Middle frontal gyrus (tissue), 1 donor: ENCODE data around the gene STARD10.

ENCODE experiments used
- DNase-seq: peaks from one replicate; pipeline ENCODE4 v3.0.0-alpha.2; 2015; ENCODE audit warnings: low spot score; ENCODE audit errors: extremely low spot score

Gene STARD10

GRCh38 chr11:72781313-72782080, 12.3 kb downstream of the STARD10 start:
- DNase-seq, result no peak

DNA sequence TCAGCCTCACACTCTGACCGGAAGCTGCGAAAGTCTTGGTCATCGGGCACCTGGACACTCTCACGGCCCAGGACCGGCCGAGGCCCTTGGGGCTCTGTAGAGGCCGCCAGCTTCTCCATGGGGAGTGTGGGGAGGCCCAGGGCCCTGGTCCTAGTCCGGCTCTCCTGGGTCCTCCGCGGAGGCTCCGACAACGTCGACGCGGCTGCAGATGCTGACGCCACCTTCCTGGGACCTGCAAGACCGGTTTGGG, 12.9 kb downstream of the STARD10 start:
- no peak for DNase-seq

- no peak for DNase-seq
These were observed 13.4 kb downstream of the STARD10 start for GRCh38 chr11:72780296-72781062.

- DNase-seq, result no peak
These were observed 14.2 kb downstream of the STARD10 start for GRCh38 chr11:72779495-72780128.

DNA sequence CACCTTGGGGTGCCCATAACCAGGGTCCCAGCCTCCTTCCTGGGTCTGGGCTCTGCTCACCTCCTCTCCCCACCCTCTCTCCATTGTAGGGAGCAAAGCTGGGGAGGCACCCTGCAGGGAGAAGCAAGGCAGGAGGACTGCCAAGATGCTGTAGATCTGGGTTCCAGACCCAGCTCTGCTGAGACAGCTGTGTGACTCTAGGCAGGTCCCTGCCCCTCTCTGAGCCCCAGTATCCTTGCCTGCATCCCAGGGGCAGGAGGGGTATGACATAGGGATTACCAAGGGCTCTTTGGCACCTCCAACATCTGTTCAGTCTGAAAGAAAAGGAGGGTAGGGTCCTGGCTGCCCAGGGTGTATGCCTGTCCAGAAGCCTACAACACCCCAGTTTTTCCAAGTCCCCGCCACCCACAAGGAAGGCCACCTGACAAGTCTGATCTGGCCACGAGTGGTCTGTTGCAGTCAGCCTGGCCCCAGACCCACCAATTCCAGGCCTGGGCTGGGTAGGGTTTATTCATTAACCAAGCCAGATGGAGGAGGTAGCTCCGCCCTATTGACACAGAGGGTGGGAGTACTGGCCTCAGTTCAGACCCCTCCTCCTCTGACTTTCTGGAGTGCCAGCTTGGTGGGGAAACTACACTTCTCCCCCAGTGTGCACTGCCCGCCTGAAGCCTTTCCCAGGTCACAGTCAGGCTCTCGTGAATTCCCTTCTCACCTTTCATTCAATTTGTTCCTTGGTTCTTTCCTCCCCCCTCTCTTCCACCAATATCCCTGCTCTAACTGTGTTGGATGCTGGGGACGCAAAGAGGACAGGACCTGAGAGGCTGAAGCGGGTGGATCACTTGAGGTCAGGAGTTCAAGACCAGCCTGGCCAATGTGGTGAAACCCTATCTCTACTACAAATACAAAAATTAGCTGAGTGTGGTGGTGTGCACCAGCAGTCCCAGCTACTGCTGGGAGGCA, 15.0 kb downstream of the STARD10 start:
- DNase-seq, result no peak

DNA sequence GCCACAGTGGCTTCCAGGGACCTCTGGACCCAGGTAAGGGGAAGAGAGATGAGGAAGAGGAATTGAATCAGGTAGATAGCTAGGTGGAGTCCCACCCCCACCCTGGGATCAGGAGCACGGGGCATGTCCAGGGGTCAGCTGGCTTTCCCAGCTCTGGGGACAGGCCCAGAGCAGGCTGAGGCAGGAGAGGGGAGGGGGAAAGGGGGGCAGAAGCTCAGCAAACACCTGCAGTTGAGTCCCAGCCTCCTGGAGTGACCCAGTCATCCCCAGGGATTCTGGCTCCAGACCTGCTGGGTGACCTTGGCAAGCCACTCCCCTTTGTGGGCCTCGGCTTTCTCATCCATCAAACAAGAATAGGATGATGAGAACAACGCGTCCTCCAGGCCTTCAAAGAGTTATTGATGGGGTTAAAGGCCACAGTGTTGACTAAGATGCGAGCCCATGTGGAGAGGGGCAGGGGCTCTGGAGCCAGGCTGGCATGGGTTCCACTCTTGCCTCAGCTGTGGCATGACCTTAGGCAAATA, 16.0 kb downstream of the STARD10 start:
- no peak for DNase-seq

- DNase-seq, result peak; percentile 54
These were observed 16.7 kb downstream of the STARD10 start for GRCh38 chr11:72776844-72777754.

GRCh38 chr11:72776117-72776843, 17.6 kb downstream of the STARD10 start:
- DNase-seq, result no peak

GRCh38 chr11:72775288-72776110, 18.3 kb downstream of the STARD10 start:
- no peak for DNase-seq

GRCh38 chr11:72774499-72774898, 19.3 kb downstream of the STARD10 start:
- no peak for DNase-seq

DNA sequence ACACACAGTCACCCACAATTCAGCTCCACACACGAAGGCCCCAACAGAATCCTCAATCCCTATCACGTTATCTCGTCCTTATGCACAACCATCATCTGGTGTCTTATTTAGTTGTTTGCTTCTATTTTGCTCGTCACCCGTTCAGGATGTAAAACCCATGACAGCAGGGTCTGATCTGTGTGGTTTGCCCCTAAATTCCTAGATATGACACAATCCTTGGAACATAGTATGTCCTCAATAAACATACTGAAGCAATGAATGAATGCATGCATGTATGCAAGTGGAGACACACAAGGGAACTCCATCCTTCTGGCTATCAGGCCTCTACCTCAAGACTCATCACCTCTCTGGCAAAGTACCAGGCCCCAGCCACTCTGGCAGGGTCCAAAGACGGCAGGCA, 20.2 kb downstream of the STARD10 start:
- DNase-seq, result no peak

DNA sequence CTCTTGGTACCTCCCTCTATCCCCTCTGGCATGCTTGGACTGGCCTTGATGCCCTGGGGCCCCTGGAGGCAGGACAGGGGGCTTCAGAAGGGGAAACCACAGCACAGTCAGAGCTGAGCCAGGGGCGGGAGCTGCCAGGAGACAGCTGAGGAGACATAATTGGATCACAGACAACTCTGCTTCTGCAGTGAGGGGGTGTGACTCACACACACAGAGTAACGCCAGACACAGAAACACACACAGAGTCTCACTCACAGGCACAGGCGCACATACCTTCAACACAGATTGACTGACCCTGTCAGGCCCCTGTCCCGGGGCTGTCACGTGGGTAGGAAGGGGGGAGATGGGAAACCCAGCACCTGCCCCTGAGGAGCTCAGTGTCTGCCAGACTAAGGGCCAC, 20.6 kb downstream of the STARD10 start:
- DNase-seq, result no peak

DNA sequence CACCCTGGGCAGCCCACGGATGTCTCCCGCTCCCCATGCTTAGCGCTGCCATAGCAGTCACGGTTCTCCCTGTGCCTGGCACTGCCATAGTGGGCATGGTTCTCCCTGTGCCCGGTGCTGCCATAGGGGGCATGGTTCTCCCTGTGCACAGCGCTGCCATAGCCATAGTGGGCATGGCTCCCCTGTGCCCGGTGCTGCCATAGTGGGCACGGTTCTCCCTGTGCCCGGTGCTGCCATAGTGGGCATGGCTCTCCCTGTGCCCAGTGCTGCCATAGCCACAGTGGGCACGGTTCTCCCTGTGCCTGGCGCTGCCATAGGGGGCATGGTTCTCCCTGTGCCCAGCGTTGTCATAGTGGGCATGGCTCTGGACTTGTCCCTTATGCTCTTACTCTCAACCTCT, 21.8 kb downstream of the STARD10 start:
- no peak for DNase-seq

GRCh38 chr11:72771507-72771906, 22.3 kb downstream of the STARD10 start:
- DNase-seq, result no peak

GRCh38 chr11:72770799-72771198, 23.0 kb downstream of the STARD10 start:
- DNase-seq, result no peak

GRCh38 chr11:72769680-72770079, 24.2 kb downstream of the STARD10 start:
- DNase-seq, result no peak

DNA sequence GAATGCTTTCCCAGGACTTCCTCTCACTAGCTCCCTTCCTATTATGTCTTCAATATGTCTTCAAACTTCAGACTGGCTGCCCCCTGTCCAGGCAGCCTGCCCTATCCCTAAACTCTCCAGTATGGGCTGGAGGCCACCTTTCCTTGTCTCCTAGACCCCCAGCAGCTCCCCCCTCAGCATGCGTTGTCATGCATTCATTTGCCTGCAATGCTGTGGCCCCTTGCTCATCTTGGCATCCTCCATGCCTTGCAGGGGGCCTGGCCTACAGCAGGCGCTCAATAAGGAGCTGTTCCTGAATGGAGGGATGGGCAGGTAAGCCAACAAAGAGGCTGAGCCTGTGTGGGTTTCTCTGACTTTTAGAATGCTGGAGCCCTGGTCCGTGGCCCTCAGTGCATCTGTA, 25.3 kb downstream of the STARD10 start:
- no peak for DNase-seq

DNA sequence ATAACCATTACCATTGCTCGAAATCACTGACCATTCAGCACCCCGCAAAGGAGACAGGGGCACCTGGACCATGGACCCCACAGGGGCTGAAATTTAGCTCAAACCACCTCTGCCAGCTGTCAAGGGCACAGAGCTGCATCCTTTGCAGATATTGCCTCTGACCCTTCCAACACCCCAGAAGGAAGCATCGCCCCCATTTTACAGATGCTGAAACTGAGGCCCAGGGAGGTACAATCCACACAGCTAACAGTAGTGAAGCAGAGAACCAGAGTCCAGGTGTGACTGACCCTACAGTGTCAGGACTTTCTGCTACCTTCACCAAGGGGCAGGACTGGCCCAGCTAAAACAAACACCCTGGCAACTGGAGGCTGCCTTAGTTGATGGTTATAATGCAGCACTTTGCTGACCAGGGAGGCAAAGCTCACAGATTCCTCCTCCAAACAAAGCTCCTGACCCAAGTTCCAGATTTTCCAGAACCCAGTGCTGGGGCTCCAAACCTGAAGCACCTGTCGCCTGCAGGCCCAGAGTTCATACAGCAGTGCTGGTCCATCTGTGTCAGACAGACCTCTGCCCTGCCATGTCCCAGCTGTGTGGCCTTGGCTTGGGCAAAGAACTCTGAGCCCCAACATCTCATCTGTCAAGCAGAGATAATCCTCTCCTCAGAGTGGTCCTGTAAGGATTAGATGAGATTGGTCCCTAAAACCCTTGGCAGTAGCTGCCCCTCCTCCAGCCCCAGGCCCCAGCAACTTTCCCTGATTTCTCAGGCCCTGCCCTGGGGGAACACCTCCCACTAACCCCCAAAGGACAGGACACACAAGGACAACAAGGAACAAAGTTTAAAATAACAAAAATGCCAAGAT, 26.4 kb downstream of the STARD10 start:
- no peak for DNase-seq
